Measurements from ENCODE around the gene UBE2G1. TPM values are rescaled to one million over a fixed set of nuclear protein-coding genes. Genes with fewer than 3 reads are reported as not detected.

UBE2G1 gene
- total and polyA plus RNA-seq, 2 donors from 2014 or later: 26.7 to 50.9 TPM

- DNase-seq (no peak), FAIRE-seq (no peak)
- Histone ChIP-seq H3K4me1 (ENCODE audit: control insufficient read depth in 2 of 3, insufficient read depth in 2 of 3, low read depth in 1 of 3, low read length in 3 of 3) (no peaks in the 10 kb centered on the region), H3K36me3 (ENCODE audit: control insufficient read depth in 2 of 3, insufficient read depth in 3 of 3, low read length in 3 of 3) (no peaks in the 10 kb centered on the region), H3K27ac (ENCODE audit: low read depth in 2 of 2, low read length in 2 of 2) (no peak overlapping the region), H3K9ac (ENCODE audit: low read length in 3 of 3) (no peak overlapping the region), H3K9me3 (ENCODE audit: control insufficient read depth in 2 of 3, insufficient read depth in 1 of 3, low read length in 3 of 3) (peaks cover 0 to 4% (median 0%) of the 10 kb centered on the region in 3 donors), H3K4me3 (ENCODE audit: low read length in 3 of 3) (no peak overlapping the region), H3K27me3 (ENCODE audit: control insufficient read depth, insufficient read depth, low read length) (no peaks in the 10 kb centered on the region)
- intact Hi-C loops (cut with DNase I): no loop called here
- TF ChIP-seq CTCF (IDR thresholded peaks at IDR 0.05; ENCODE audit: borderline replicate concordance, extremely low read depth, insufficient read depth): no peak
These were observed 40.4 kb downstream of the UBE2G1 start for GRCh38 chr17:4326112-4326511.

- no peak overlapping the region for H3K27ac ChIP-seq (ENCODE audit: low read depth in 2 of 2, low read length in 2 of 2)
- no peak overlapping the region for H3K9ac ChIP-seq (ENCODE audit: low read length in 3 of 3)
- intact Hi-C loops (cut with DNase I): no loop called here
- H3K4me1 ChIP-seq (ENCODE audit: control insufficient read depth in 2 of 3, insufficient read depth in 2 of 3, low read depth in 1 of 3, low read length in 3 of 3): no peaks in the 10 kb centered on the region
- H3K27me3 ChIP-seq (ENCODE audit: control insufficient read depth, insufficient read depth, low read length): no peaks in the 10 kb centered on the region
- no peak for DNase-seq
- peaks cover 0 to 4% (median 0%) of the 10 kb centered on the region in 3 donors for H3K9me3 ChIP-seq (ENCODE audit: control insufficient read depth in 2 of 3, insufficient read depth in 1 of 3, low read length in 3 of 3)
- H3K4me3 ChIP-seq (ENCODE audit: low read length in 3 of 3): no peak overlapping the region
- TF ChIP-seq CTCF (IDR thresholded peaks at IDR 0.05; ENCODE audit: borderline replicate concordance, extremely low read depth, insufficient read depth): no peak
- no peak for FAIRE-seq
- no peaks in the 10 kb centered on the region for H3K36me3 ChIP-seq (ENCODE audit: control insufficient read depth in 2 of 3, insufficient read depth in 3 of 3, low read length in 3 of 3)
These were observed 42.0 kb downstream of the UBE2G1 start for GRCh38 chr17:4324463-4324862.

- DNase-seq (no peak), FAIRE-seq (no peak)
- intact Hi-C loops (cut with DNase I): no loop called here
- no peak overlapping the region for H3K4me3 ChIP-seq (ENCODE audit: low read length in 3 of 3)
- H3K27ac ChIP-seq (ENCODE audit: low read depth in 2 of 2, low read length in 2 of 2): no peak overlapping the region
- no peak overlapping the region for H3K9ac ChIP-seq (ENCODE audit: low read length in 3 of 3)
- H3K9me3 ChIP-seq (ENCODE audit: control insufficient read depth in 2 of 3, insufficient read depth in 1 of 3, low read length in 3 of 3): no peaks in the 10 kb centered on the region
- TF ChIP-seq CTCF (IDR thresholded peaks at IDR 0.05; ENCODE audit: borderline replicate concordance, extremely low read depth, insufficient read depth): no peak
- H3K4me1 ChIP-seq (ENCODE audit: control insufficient read depth in 2 of 3, insufficient read depth in 2 of 3, low read depth in 1 of 3, low read length in 3 of 3): no peaks in the 10 kb centered on the region
- no peaks in the 10 kb centered on the region for H3K27me3 ChIP-seq (ENCODE audit: control insufficient read depth, insufficient read depth, low read length)
- H3K36me3 ChIP-seq (ENCODE audit: control insufficient read depth in 2 of 3, insufficient read depth in 3 of 3, low read length in 3 of 3): no peaks in the 10 kb centered on the region
These were observed 47.3 kb downstream of the UBE2G1 start for GRCh38 chr17:4319221-4319620.

GRCh38 chr17:4318596-4318995 lies 47.9 kb downstream of the UBE2G1 start:
- no peak overlapping the region for H3K27ac ChIP-seq (ENCODE audit: low read depth in 2 of 2, low read length in 2 of 2)
- FAIRE-seq: no peak
- no peak for TF ChIP-seq CTCF (IDR thresholded peaks at IDR 0.05; ENCODE audit: borderline replicate concordance, extremely low read depth, insufficient read depth)

More at GRCh38 chr17:4318596-4318995, 47.9 kb downstream of the UBE2G1 start:
- H3K9ac ChIP-seq (ENCODE audit: low read length in 3 of 3): no peak overlapping the region
- peaks cover 0 to under 1% (median 0%) of the 10 kb centered on the region in 3 donors for H3K4me1 ChIP-seq (ENCODE audit: control insufficient read depth in 2 of 3, insufficient read depth in 2 of 3, low read depth in 1 of 3, low read length in 3 of 3)
- H3K36me3 ChIP-seq (ENCODE audit: control insufficient read depth in 2 of 3, insufficient read depth in 3 of 3, low read length in 3 of 3): no peaks in the 10 kb centered on the region
- intact Hi-C loops (cut with DNase I): no loop called here
- no peak overlapping the region for H3K4me3 ChIP-seq (ENCODE audit: low read length in 3 of 3)
- H3K27me3 ChIP-seq (ENCODE audit: control insufficient read depth, insufficient read depth, low read length): no peaks in the 10 kb centered on the region
- no peak for DNase-seq
- H3K9me3 ChIP-seq (ENCODE audit: control insufficient read depth in 2 of 3, insufficient read depth in 1 of 3, low read length in 3 of 3): no peaks in the 10 kb centered on the region
